Activated CD4-positive, alpha-beta T cell treated with anti-CD3 and anti-CD28 coated beads for 36 hours (primary cell): Measurements from ENCODE around the gene RBL1. TPM values are rescaled to one million over a fixed set of nuclear protein-coding genes. Genes with fewer than 3 reads are reported as not detected.

Experiments
- ATAC-seq: fragments of 200-7000 bp; cut with Tn5 transposase; one replicate; pipeline ENCODE4 v1.10.0; 2021; ENCODE audit warnings: mild to moderate bottlenecking, moderate library complexity
- CTCF ChIA-PET: fragments of 350-600 bp; sonication (Branson Sonifier 250); formaldehyde crosslinking; loops from one replicate; lab custom pipeline; 2021; ENCODE audit warnings: antibody characterized with exemption; lab: Charles Lee
- POLR2A ChIA-PET: fragments of 350-600 bp; sonication (Branson Sonifier 250); formaldehyde crosslinking; loops from one replicate; lab custom pipeline; 2021; ENCODE audit warnings: antibody characterized with exemption, inconsistent platforms; lab: Charles Lee
- DNase-seq: peaks from one replicate; pipeline ENCODE4 v3.0.0-alpha.2; 2020
- H3K27ac Mint-ChIP-seq: one replicate; pipeline ENCODE4 v1.8.0; 2021; ENCODE audit warnings: mixed read lengths
- H3K27me3 Mint-ChIP-seq: one replicate; pipeline ENCODE4 v1.8.0; 2021; ENCODE audit warnings: mixed read lengths
- H3K36me3 Mint-ChIP-seq: one replicate; pipeline ENCODE4 v1.8.0; 2021; ENCODE audit warnings: low read depth, mixed read lengths
- H3K4me1 Mint-ChIP-seq: one replicate; pipeline ENCODE4 v1.8.0; 2021; ENCODE audit warnings: mixed read lengths
- H3K4me3 Mint-ChIP-seq: one replicate; pipeline ENCODE4 v1.8.0; 2021; ENCODE audit warnings: mild to moderate bottlenecking, moderate library complexity, mixed read lengths
- H3K9me3 Mint-ChIP-seq: one replicate; pipeline ENCODE4 v1.8.0; 2021; ENCODE audit warnings: low read depth, mixed read lengths
- intact Hi-C, 2 experiments: fragments of 100-400 bp; cut with DNase I in 1 of 2; cut with micrococcal nuclease in 1 of 2; formaldehyde crosslinking; loops; one replicate each; pipeline versions ENCODE4 v1.14.2 to v1.15.1; 2022 to 2024; cut with DNase I, micrococcal nuclease
- total RNA-seq, 2 experiments: library from RNA; stranded (reverse); gene quantifications; one replicate each; pipeline ENCODE4 v1.2.3, GENCODE V29; 2021

Gene RBL1
- total RNA-seq, 2 experiments from 2014 or later: 39.5 to 43.2 TPM

DNA sequence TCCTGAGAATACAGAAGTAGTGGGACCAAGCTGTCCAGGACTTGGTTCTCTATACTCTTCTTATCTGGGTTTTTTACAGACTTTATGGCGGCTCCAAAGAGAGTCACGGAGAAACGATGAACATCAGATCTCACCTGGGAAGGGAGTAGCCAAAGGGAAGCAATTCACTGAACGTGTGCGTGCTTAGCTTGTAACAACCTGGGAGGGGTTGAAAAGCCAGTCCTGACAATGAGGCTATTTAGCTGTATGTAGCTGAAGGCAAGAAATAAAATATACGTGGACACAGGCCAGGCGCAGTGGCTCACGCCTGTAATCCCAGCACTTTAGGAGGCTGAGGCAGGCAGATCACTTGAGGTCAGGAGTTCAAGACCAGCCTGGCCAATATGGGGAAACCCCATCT lies 18.2 kb upstream of the RBL1 start:
- Mint-ChIP-seq H3K9me3 (no peaks in the 10 kb centered on the region), H3K4me3 (no peak overlapping the region), H3K27me3 (no peaks in the 10 kb centered on the region), H3K36me3 (no peaks in the 10 kb centered on the region), H3K27ac (no peak overlapping the region), H3K4me1 (no peaks in the 10 kb centered on the region)
- POLR2A ChIA-PET: no interaction called here
- intact Hi-C loops: no loop called here
- ATAC-seq (no peak), DNase-seq (no peak)
- CTCF ChIA-PET: no interaction called here

GRCh38 chr20:37111926-37112455 lies 16.2 kb upstream of the RBL1 start:
- intact Hi-C loops: no loop called here
- no peaks in the 10 kb centered on the region for H3K27me3 Mint-ChIP-seq

DNA sequence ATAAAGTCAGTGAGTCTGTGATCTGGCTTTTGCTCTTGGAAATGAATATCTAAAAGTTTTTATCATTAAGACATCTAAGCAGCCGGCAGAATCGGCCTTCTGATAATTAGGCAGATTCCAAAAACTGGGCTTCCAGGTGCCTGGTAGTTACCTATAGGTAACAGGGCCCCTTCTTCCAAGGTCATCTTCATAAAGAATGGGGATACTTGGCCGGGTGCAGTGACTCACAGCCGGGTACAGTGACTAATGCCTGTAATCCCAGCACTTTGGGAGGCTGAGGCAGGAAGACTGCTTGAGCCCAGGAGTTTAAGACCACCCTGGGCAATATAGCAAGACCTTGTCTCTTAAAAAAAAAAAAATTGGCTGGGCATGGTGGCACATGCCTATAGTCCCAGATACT lies 12.9 kb upstream of the RBL1 start:
- DNase-seq: no peak
- ATAC-seq: no peak
- Mint-ChIP-seq H3K27ac (no peak overlapping the region), H3K27me3 (no peaks in the 10 kb centered on the region), H3K9me3 (no peaks in the 10 kb centered on the region), H3K4me1 (no peaks in the 10 kb centered on the region), H3K4me3 (no peak overlapping the region), H3K36me3 (no peaks in the 10 kb centered on the region)
- intact Hi-C loops: no loop called here
- ChIA-PET POLR2A (no interaction called here), CTCF (no interaction called here)

More at GRCh38 chr20:37111926-37112455, 16.2 kb upstream of the RBL1 start:
- POLR2A ChIA-PET: interaction anchor here (0.6 to 1.6 kb wide), 2 partner anchors 16 to 142 kb away, joined by 3 to 4 read pairs; partner anchors contain the start of gene RBL1
- H3K36me3 Mint-ChIP-seq: no peaks in the 10 kb centered on the region
- no peak overlapping the region for H3K4me3 Mint-ChIP-seq
- H3K4me1 Mint-ChIP-seq: no peaks in the 10 kb centered on the region
- H3K9me3 Mint-ChIP-seq: no peaks in the 10 kb centered on the region
- H3K27ac Mint-ChIP-seq: no peak overlapping the region
- DNase-seq (no peak), ATAC-seq (peak; percentile 66)
- CTCF ChIA-PET: no interaction called here

DNA sequence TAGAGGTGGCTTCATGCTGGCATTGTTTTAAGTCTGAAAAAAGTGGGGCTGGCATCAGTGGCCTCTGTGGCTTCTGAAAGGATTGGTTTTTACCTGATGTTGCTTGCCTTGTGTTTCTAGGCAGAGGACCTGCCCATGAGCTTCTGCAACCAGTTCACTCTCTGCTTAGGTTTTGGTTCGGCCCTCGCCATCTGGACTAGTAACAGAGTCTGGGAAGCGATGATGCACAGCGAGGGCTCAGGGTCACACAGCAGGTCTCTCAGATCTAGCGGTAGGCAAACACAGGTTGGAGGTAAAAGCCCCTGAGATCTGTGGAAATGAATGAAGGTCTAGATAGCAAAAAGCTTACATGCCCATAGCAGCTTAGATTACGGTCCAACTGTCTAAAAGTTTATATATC lies 6.8 kb upstream of the RBL1 start:
- ChIA-PET POLR2A (no interaction called here), CTCF (no interaction called here)
- Mint-ChIP-seq H3K9me3 (no peaks in the 10 kb centered on the region), H3K4me1 (no peaks in the 10 kb centered on the region), H3K27me3 (no peaks in the 10 kb centered on the region), H3K27ac (no peak overlapping the region), H3K36me3 (no peaks in the 10 kb centered on the region), H3K4me3 (no peak overlapping the region)
- intact Hi-C loops: no loop called here
- ATAC-seq: no peak
- no peak for DNase-seq

GRCh38 chr20:37096415-37097041 lies 731 bp upstream of the RBL1 start:
- ATAC-seq (no peak), DNase-seq (peak; percentile 18)
- Mint-ChIP-seq H3K4me3 (peak overlapping the region; percentile 95), H3K36me3 (peaks cover 29% of the 10 kb centered on the region), H3K9me3 (no peaks in the 10 kb centered on the region), H3K4me1 (peaks cover 23% of the 10 kb centered on the region), H3K27ac (peak overlapping the region; percentile 100), H3K27me3 (no peaks in the 10 kb centered on the region)
- intact Hi-C loops: loop anchor here in 1 of 2 experiments (1.0 to 2.0 kb wide), 5 partner anchors 83 to 1142 kb away; partner anchors contain the start of genes MANBAL, MROH8, RPN2 and RPRD1B
- CTCF ChIA-PET: interaction anchor here (0.6 kb wide), 2 partner anchors 33 to 72 kb away, joined by 3 read pairs; no protein-coding TSS in a partner anchor
- POLR2A ChIA-PET: interaction anchor here (1.0 to 1.7 kb wide), 3 partner anchors 15 to 1143 kb away, joined by 3 to 12 read pairs (median 4); partner anchors contain the start of genes MROH8, RPN2 and SCAND1

DNA sequence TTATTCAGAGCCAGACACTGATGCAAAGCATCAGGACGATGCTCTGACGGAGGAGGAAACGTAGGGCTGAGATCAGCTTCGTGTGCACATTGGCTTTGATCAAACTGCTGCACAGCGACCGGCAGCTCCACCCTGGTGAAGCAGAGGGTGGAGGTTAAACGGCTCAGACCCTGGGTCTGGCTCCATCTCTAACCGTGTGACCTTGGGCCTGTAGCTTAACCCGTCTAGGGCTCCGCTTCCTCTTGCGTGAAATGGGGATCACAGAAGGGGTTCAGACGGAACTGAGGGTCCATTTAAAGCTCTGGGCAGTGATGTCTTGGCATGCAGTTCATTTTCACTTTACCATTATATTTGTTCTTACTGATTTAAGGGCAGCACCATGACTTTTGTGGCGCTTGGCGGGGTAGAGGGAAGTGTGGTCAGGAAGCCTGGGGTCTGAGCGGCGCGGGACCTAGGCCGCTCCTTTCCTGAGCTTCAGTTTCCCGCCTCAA lies 644 bp downstream of the RBL1 start:
- DNase-seq: peak; percentile 65
- Mint-ChIP-seq H3K36me3 (peaks cover 38% of the 10 kb centered on the region), H3K4me3 (peak overlapping the region; percentile 95), H3K4me1 (peaks cover 29% of the 10 kb centered on the region), H3K27me3 (no peaks in the 10 kb centered on the region), H3K9me3 (no peaks in the 10 kb centered on the region), H3K27ac (peak overlapping the region; percentile 99)
- ATAC-seq: peak; percentile 52
- intact Hi-C loops: loop anchor here (1.0 to 2.0 kb wide), 6 partner anchors 20 to 522 kb away; partner anchors contain the start of genes MROH8 (in 1 of the 2), RPN2 (in 1 of the 2), SAMHD1 (in 1 of the 2) and TGIF2 (in 1 of the 2)
- POLR2A ChIA-PET: interaction anchor here (0.6 to 1.7 kb wide), 6 partner anchors 13 to 1141 kb away, joined by 3 to 12 read pairs (median 6); partner anchors contain the start of genes MROH8, RPN2 and SCAND1
- CTCF ChIA-PET: interaction anchor here (0.6 to 1.2 kb wide), 5 partner anchors 22 to 173 kb away, joined by 3 to 4 read pairs (median 3); partner anchors contain the start of genes MROH8 and RPN2

GRCh38 chr20:37090407-37090806 lies 5.4 kb downstream of the RBL1 start:
- ChIA-PET POLR2A (no interaction called here), CTCF (interaction anchor here (0.6 kb wide), 1 partner anchor 801 kb away, joined by 3 read pairs; no protein-coding TSS in a partner anchor)
- intact Hi-C loops: no loop called here
- Mint-ChIP-seq H3K4me3 (no peak overlapping the region), H3K27me3 (no peaks in the 10 kb centered on the region), H3K27ac (no peak overlapping the region), H3K4me1 (peaks cover 22% of the 10 kb centered on the region), H3K9me3 (no peaks in the 10 kb centered on the region), H3K36me3 (peaks cover 64% of the 10 kb centered on the region)
- no peak for DNase-seq
- ATAC-seq: no peak

DNA sequence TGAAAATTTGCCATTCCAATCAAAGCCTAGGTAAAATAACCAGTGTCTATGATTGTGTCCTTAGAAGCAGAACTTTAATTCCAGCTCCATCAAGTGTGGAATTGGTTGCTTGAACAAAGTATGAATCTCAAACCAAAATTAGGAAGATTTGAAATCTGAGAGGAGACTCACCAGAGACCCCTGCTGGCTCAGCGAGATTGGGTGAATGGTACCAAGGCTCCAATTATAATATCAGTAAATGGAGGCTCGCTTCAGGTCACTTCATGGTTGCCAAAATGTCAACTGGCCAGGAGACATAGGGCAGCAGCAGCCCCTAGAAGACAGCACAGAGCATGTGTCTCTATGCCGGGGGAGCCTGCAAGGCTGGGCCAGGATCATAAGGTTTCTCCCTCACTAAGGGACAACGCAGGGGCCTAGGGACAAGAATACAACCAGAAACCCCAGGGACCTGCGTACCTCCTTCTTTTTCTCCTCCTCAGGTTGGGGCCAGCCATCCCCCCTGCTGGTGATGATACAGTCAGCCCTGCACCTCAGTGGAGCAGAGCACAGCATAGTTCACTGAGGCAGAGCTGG lies 14.0 kb downstream of the RBL1 start:
- peaks cover 57% of the 10 kb centered on the region for H3K36me3 Mint-ChIP-seq
- no peak overlapping the region for H3K27ac Mint-ChIP-seq
- no peaks in the 10 kb centered on the region for H3K9me3 Mint-ChIP-seq
- CTCF ChIA-PET: no interaction called here
- POLR2A ChIA-PET: interaction anchor here (1.2 kb wide), 1 partner anchor 13 kb away, joined by 5 read pairs; no protein-coding TSS in a partner anchor
- H3K4me1 Mint-ChIP-seq: peaks cover 22% of the 10 kb centered on the region
- intact Hi-C loops: loop anchor here (2.0 kb wide), 1 partner anchor 73 kb away; no protein-coding TSS in a partner anchor
- ATAC-seq: no peak
- H3K4me3 Mint-ChIP-seq: no peak overlapping the region
- H3K27me3 Mint-ChIP-seq: no peaks in the 10 kb centered on the region
- peak; percentile 32 for DNase-seq

- H3K4me3 Mint-ChIP-seq: no peak overlapping the region
- DNase-seq (no peak), ATAC-seq (no peak)
- no peaks in the 10 kb centered on the region for H3K27me3 Mint-ChIP-seq
- POLR2A ChIA-PET: no interaction called here
- intact Hi-C loops: no loop called here
- CTCF ChIA-PET: interaction anchor here (0.9 kb wide), 3 partner anchors 13 to 119 kb away, joined by 3 to 5 read pairs (median 4); no protein-coding TSS in a partner anchor
- peaks cover 53% of the 10 kb centered on the region for H3K36me3 Mint-ChIP-seq
- H3K27ac Mint-ChIP-seq: no peak overlapping the region
- peaks cover 43% of the 10 kb centered on the region for H3K4me1 Mint-ChIP-seq
- H3K9me3 Mint-ChIP-seq: no peaks in the 10 kb centered on the region
Observed at GRCh38 chr20:37077009-37077408, 18.8 kb downstream of the RBL1 start.

DNA sequence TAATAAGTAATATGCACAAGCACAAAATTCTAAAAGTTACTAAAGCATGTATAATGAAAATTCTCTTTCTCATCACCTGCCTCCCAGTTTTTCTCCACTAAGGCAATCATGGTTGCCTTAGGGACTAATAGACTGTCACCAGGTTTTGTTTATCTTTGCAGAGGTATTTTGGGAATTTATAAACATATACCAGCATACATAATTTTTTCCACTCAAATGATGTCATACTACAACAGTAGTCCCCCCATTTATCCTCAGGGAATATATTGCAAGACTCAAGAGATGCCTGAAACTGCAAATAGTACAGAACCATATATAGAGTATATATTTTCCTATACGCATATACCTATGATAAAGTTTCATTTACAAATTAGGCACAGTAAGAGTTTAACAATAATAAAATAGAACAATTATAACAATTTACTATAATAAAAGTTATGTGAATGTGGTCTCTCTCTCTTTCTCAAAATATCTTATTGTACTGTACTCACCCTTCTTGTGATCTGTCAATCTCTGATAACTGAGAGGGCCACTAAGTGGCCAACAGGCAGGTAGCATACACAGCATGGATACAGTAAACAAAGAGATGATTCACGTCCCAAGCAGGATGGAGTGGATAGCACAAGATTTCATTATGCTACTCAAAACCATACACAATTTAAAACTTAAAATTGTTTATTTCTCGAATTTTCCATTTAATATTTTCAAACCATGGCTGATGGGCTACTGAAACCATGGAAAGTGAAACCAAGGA lies 19.7 kb downstream of the RBL1 start:
- ChIA-PET CTCF (interaction anchor here (0.9 kb wide), 1 partner anchor 46 kb away, joined by 5 read pairs; no protein-coding TSS in a partner anchor), POLR2A (no interaction called here)
- Mint-ChIP-seq H3K27me3 (no peaks in the 10 kb centered on the region), H3K9me3 (no peaks in the 10 kb centered on the region), H3K4me3 (no peak overlapping the region), H3K27ac (no peak overlapping the region), H3K36me3 (peaks cover 53% of the 10 kb centered on the region), H3K4me1 (peaks cover 46% of the 10 kb centered on the region)
- intact Hi-C loops: loop anchor here in 1 of 2 experiments (2.0 kb wide), 1 partner anchor 19 kb away; the partner anchor contains the start of gene RBL1
- ATAC-seq (no peak), DNase-seq (no peak)
